Heart right ventricle (tissue), 16 donors: ENCODE data around the gene TWIST1. TPM values are rescaled to one million over a fixed set of nuclear protein-coding genes. Genes with fewer than 3 reads are reported as not detected.

ENCODE experiments used
- ATAC-seq, 8 donors: fragments of 200-7000 bp; cut with Tn5 transposase; one replicate each; pipeline ENCODE4 v1.9.1; 2020; ENCODE audit warnings: mild to moderate bottlenecking in 8 of 8, moderate library complexity in 8 of 8, moderate number of reproducible peaks in 1 of 8
- DNase-seq, 2 donors: peaks; one replicate each; pipeline ENCODE4 v3.0.0-alpha.2; 2020
- H3K27ac ChIP-seq, 10 donors: fragments of 200-600 bp; sonication (generic) in 2 of 10; one replicate each; pipeline versions ENCODE4 v1.5.0 to v1.8.0; 2020 to 2022; ENCODE audit warnings: mild to moderate bottlenecking in 3 of 10
- H3K27me3 ChIP-seq, 7 donors: fragments of 200-600 bp; one replicate each; pipeline ENCODE4 v1.8.0; 2021 to 2022; ENCODE audit warnings: mild to moderate bottlenecking in 2 of 7
- H3K36me3 ChIP-seq, 9 donors: fragments of 200-600 bp; sonication (generic) in 1 of 9; one replicate each; pipeline versions ENCODE4 v1.5.0 to v1.8.0; 2020 to 2022; ENCODE audit warnings: mild to moderate bottlenecking in 2 of 9
- H3K4me1 ChIP-seq, 9 donors: fragments of 200-600 bp; sonication (generic) in 1 of 9; one replicate each; pipeline versions ENCODE4 v1.5.0 to v1.8.0; 2020 to 2022; ENCODE audit warnings: mild to moderate bottlenecking in 4 of 9
- H3K4me3 ChIP-seq, 10 donors: fragments of 200-600 bp; sonication (generic) in 2 of 10; one replicate each; pipeline versions ENCODE4 v1.5.0 to v1.8.0; 2020 to 2022; ENCODE audit warnings: mild to moderate bottlenecking in 7 of 10, moderate library complexity in 2 of 10
- H3K9me3 ChIP-seq, 11 donors: fragments of 200-600 bp in 10 of 11; sonication (generic) in 2 of 11; one replicate each; pipeline versions ENCODE4 v1.5.0 to v1.8.0; 2013 to 2022; ENCODE audit warnings: mild to moderate bottlenecking in 2 of 11, control low read depth in 1 of 11, moderate library complexity in 1 of 11
- WGBS, 2 donors: extraction: QIAGEN DNeasy Blood & Tissue Kit; methylation state at CpG; one replicate each; pipeline ENCODE4 v1.1.7; 2013; ENCODE audit warnings: inconsistent platforms in 1 of 2; 5-methylcytosine and 5-hydroxymethylcytosine counted together
- intact Hi-C, 10 donors: fragments of 100-400 bp; cut with DNase I; formaldehyde crosslinking; loops; one replicate each; pipeline versions ENCODE4 v1.11.1 to v1.14.2; 2022
- polyA plus RNA-seq, 2 donors: library from polyadenylated mRNA; stranded (reverse); fragments of 200-250 nt; gene quantifications; one replicate each; pipeline ENCODE4 v1.2.3, GENCODE V29; 2013
- total RNA-seq, 10 donors: library from RNA; stranded (reverse); fragmentation: NEBNext Ultra II Directional in 3 of 10; extraction: Animal tissue kit (Norgen Biotek cat#: 25700) in 3 of 10; gene quantifications; one replicate each; pipeline versions ENCODE4 v1.2.1 to v1.2.4, GENCODE V29; 2021 to 2023
- TF ChIP-seq, protein P1 (sequence below), 9 donors: fragments of 200-600 bp; sonication (generic) in 2 of 9; IDR thresholded peaks; one replicate each; pipeline versions ENCODE4 v1.5.0 to v1.8.0; 2021 to 2022; ENCODE audit warnings: antibody characterized with exemption in 9 of 9, mild to moderate bottlenecking in 5 of 9, moderate library complexity in 1 of 9
- donor health status: Arrhythmogenic right ventricular cardiomyopathy.
- donor health status: ischemic (EF 13 %, LVEDD 7.1; RV severe dilation, severe dysfunction).
- donor health status: healthy with polysubstance abuse.
- donor health status: DM: no; HTN: yes; CAD: no.
- donor health status: DM: no; HTN: no; CAD: no.
- donor health status: ischemic (EF 25% LVEDD 6.9; RV normal size, moderate dysfunction).
- donor health status: ischemic (EF 25% LVEDD 5.7; RV mildly dilated, moderate dysfunction).
- donor health status: healthy.
- donor health status: DM: yes; HTN: yes; CAD: no.
- donor health status: Ischemic cardiomyopathy.
- donor health status: ischemic (EF 35%, LVEDD 5.7; RV mildly dilated, moderate dysfunction).
- donor health status: nonischemic (EF 11% LVEDD 7.7; RV severe dilation, severe dysfunction).
- donor health status: DM: yes; HTN: yes; CAD: no.
- donor health status: PGD.
- donor health status: ischemic (EF 29% LVEDD 5.4; RV normal size, mild dysfunction).
- donor health status: nonischemic (EF 23%, LVEDD 6.1; RV moderate dilation, normal function).

TWIST1 gene
- total and polyA plus RNA-seq, 12 donors, result 0.45 to 3.5 (median 1.5) TPM

DNA sequence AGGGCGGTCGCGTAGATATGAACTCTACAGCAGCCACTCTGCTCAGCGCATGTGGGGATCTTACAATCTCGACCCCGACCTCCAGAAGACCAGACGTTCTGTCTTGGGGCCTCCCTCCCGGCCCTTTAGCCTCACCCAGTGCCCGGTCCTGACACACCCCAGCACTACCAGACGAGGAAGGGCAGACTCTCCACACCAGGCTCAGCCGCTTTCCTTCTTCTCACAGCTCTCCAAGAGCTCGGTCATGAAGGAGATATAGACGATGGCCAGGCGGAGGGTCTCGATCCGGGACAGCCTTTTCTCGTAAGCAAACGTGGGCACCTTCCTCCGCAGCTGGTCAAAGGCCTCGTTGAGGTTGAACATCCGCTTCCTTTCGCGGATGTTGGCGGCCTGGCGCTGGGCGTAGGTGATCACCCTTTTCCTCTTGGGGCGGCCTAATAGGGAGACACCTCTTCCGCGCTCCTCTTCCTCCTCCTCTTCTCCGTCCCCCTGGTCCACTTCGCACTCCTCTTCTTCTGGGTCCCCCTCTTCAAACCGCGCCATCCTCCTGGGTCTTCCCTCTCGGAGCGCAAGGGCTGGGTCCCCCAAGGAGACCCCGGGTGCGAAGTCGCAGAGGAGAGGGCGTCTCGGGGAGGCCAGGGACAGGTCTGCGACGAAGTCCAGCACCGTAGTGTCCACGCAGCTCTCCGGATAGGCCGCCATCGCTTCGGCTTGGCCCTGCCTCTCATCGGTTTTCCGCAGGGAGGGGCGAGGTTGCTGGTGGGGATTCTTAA, 27.4 kb upstream of the TWIST1 start, which contains the start of gene FERD3L:
Gene FERD3L (minus strand): TSS at position 761 of the 773 bp plus-strand sequence. CDS start 59 bp downstream, at position 702.
- ATAC-seq, result no peak
- 3 to 4% methylated on average over 51 of the region's 51 CpGs for WGBS, 2 donors

DNA sequence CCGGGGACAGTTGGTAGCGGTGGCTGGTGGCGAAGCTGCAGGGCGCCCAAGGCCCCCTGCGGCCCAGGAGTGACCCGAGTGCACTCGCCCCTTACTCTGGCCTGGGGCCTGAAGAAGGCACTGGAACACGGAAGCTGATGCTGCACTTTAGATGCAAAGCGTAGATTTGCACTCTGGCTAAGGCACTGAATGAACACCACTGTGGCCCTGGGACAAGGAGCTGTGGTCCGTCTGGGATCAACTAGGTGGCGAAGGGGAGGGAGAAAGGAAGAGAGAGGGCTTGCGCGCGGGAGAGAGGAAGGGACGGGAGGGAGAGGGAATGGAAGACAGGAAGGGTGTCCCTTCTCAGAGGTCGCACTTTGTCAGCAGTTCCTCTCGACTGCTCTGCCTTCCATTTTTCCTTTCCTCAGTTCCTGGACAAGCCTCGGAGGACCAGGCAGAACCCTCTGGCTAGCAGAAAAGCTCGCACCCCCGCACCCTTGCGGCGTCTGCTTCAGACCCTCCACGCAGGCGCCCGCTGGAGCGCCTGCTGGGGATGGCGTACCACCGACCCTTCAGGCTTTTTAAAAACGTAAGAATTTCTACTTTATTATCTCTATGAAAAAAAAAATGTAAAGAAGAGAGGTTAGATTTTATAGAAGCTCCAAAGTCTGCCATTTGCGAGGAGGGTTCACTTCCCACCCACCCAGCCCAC, 26.6 kb upstream of the TWIST1 start:
- H3K27me3 ChIP-seq, result peaks cover 0 to 88% (median 69%) of the 10 kb centered on the region in 7 donors
- no peak for DNase-seq

More for the DNA sequence above, 27.4 kb upstream of the TWIST1 start, which contains the start of gene FERD3L:
- H3K4me1 ChIP-seq, result peaks cover 0 to 19% (median 0%) of the 10 kb centered on the region in 9 donors
- H3K4me3 ChIP-seq, result peak within 1 kb of the TSS in 8 of 10 donors; percentile 4 to 36 (median 27)
- peaks cover 0 to 85% (median 67%) of the 10 kb centered on the region in 7 donors for H3K27me3 ChIP-seq
- DNase-seq, result no peak
- intact Hi-C loops, result no loop called here
- no peak within 1 kb of the TSS for H3K27ac ChIP-seq
- TF ChIP-seq, protein P1, sequence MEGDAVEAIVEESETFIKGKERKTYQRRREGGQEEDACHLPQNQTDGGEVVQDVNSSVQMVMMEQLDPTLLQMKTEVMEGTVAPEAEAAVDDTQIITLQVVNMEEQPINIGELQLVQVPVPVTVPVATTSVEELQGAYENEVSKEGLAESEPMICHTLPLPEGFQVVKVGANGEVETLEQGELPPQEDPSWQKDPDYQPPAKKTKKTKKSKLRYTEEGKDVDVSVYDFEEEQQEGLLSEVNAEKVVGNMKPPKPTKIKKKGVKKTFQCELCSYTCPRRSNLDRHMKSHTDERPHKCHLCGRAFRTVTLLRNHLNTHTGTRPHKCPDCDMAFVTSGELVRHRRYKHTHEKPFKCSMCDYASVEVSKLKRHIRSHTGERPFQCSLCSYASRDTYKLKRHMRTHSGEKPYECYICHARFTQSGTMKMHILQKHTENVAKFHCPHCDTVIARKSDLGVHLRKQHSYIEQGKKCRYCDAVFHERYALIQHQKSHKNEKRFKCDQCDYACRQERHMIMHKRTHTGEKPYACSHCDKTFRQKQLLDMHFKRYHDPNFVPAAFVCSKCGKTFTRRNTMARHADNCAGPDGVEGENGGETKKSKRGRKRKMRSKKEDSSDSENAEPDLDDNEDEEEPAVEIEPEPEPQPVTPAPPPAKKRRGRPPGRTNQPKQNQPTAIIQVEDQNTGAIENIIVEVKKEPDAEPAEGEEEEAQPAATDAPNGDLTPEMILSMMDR (IDR thresholded peaks at IDR 0.05), result no peak
- H3K9me3 ChIP-seq, result no peaks in the 10 kb centered on the region
- H3K36me3 ChIP-seq, result no peaks in the 10 kb centered on the region

DNA sequence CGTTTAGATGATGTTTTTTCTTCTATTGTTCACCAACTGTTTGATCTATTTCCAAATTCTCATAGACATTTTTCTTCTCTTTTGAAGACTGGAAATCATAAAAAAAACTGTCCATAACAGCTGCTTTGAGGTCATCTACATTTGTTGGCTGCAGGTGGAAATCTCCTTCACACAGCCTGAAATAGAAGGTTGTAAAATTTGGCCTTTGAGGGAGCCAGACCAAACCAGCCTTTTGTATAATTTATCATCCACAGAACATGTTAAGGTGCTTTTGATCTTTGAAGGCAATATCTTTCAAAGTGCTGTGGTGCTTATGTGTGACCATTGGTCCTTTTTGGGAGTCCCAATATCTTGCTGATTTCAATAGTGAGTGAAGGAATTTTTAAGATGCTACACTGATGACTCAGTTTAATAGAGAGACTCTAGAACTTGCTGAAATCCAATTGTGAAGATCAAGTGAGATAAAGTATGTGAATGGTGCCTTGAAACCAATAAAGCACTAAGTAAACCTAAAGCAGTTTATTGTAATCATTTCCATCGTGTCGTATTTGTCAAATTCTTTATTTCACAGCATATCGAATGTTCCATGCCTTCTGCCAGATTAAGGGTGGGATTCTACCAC, 22.4 kb upstream of the TWIST1 start:
- Histone ChIP-seq H3K9me3 (no peaks in the 10 kb centered on the region), H3K4me3 (no peak overlapping the region), H3K27ac (no peak overlapping the region), H3K36me3 (no peaks in the 10 kb centered on the region), H3K27me3 (peaks cover 0 to 53% (median 41%) of the 10 kb centered on the region in 7 donors), H3K4me1 (peaks cover 0 to 12% (median 0%) of the 10 kb centered on the region in 9 donors)
- DNase-seq (no peak), ATAC-seq (no peak)
- intact Hi-C loops, result no loop called here
- TF ChIP-seq, protein P1 (IDR thresholded peaks at IDR 0.05), result no peak
- 81 to 84% methylated on average over 4 of the region's 4 CpGs for WGBS, 2 donors

More for the DNA sequence above, 26.6 kb upstream of the TWIST1 start:
- H3K27ac ChIP-seq, result no peak overlapping the region
- TF ChIP-seq, protein P1 (IDR thresholded peaks at IDR 0.05), result no peak
- peak in 1 of 8 donors; percentile 20 for ATAC-seq
- H3K4me3 ChIP-seq, result peak overlapping the region in 8 of 10 donors; percentile 4 to 36 (median 27)
- no peaks in the 10 kb centered on the region for H3K36me3 ChIP-seq
- intact Hi-C loops, result no loop called here
- H3K4me1 ChIP-seq, result peaks cover 0 to 19% (median 0%) of the 10 kb centered on the region in 9 donors
- H3K9me3 ChIP-seq, result no peaks in the 10 kb centered on the region
- WGBS, 2 donors, result 4 to 7% methylated on average over 30 of the region's 30 CpGs

DNA sequence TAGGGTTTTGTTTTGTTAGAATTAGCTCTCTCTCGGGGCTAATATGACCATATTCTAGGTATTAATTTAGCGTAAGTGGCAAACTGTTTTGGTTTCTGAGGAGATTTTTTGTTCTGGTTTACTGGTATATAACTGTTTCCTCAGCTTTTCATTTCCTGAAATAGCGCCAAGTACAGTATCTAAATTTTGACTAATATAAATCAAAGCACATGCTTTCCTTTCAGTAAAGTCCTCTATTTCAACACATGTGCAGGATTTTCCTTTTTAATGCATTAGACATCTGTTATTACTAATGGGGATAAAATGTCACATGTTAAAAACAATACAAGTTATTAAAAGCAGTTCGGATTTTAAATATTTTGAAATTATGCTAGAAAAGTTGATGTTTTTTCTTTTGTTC, 16.4 kb upstream of the TWIST1 start:
- H3K9me3 ChIP-seq, result peaks cover 0 to 5% (median 0%) of the 10 kb centered on the region in 11 donors
- WGBS, 2 donors, result 59 to 63% methylated on average over 4 of the region's 4 CpGs
- peaks cover 0 to 37% (median 14%) of the 10 kb centered on the region in 7 donors for H3K27me3 ChIP-seq
- TF ChIP-seq, protein P1 (IDR thresholded peaks at IDR 0.05), result no peak
- DNase-seq (no peak), ATAC-seq (no peak)
- no peak overlapping the region for H3K27ac ChIP-seq
- intact Hi-C loops, result no loop called here
- no peaks in the 10 kb centered on the region for H3K4me1 ChIP-seq
- no peak overlapping the region for H3K4me3 ChIP-seq
- H3K36me3 ChIP-seq, result no peaks in the 10 kb centered on the region
